Measurements from ENCODE around the gene LSM8. TPM values are rescaled to one million over a fixed set of nuclear protein-coding genes. Genes with fewer than 3 reads are reported as not detected.

The LSM8 gene
- total RNA-seq, 2 donors from 2014 or later, result 47.9 to 61.4 TPM

Other genes starting within 250 kb of the LSM8 start
- not detected for gene ANKRD7, start 40.5 kb downstream of the LSM8 start, total RNA-seq